Hematopoietic multipotent progenitor cell treated with erythropoietin and hydrocortisone succinate and interleukin-3 and kit ligand, for 6 days (in vitro differentiated cells): ENCODE measurements around the gene PCNX3.
A peak's percentile ranks its signal among the peaks of the same experiment; 100 is the strongest.

ENCODE experiments used
- DNase-seq: peaks from one replicate; pipeline ENCODE4 v3.0.0-alpha.2; 2015

The PCNX3 gene

DNA sequence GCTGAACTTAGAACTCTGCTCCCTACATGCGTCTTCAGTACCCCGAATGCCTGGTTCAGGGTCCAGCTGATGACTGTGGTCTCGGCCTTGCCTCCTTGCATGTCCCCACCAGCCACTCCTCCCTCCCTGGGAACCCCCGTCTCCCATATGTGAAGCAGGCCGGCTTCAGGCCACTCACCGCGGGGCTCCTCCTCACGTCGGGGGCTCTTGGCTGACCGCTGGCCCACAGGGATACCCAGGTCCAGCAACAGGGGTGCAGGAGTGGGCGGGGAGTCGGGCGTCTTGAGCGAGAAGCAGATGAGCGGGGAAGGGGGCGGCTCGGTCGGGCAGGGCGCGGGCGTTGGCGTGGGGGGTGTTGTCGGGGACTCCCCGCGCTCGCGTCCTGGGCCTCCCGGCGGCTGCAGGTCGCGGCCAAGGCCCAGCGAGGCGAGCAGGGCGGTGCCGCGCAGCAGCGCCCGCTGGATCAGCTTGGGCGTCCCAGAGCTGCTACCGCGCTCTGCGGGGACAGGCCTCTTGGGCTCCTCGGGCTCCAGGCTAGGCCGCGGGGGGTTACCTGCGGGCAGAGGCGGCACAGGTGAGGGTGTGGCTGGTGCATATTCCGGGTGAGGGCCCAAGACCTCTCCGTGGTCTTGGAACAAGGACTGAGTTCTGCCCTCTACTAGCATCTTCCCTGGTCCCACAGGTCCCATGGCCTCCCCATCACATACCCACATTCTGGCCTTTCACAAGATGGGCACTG lies 16.2 kb upstream of the PCNX3 start:
- DNase-seq: no peak

DNA sequence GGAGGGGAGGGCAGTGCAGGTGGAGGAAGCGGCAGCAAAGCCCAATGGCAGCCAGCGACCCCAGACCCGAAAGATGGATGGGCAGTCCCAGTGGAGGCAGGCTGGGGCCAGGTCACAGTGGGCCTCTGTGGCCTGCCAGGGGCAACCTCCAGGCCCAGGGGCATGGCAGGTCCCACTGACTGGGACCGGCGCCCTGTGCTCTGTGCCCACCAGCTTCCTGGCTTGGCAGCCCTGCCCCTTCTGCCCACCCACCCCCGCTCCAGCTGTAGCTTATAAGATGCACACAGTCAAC lies 15.7 kb upstream of the PCNX3 start:
- DNase-seq: no peak

DNA sequence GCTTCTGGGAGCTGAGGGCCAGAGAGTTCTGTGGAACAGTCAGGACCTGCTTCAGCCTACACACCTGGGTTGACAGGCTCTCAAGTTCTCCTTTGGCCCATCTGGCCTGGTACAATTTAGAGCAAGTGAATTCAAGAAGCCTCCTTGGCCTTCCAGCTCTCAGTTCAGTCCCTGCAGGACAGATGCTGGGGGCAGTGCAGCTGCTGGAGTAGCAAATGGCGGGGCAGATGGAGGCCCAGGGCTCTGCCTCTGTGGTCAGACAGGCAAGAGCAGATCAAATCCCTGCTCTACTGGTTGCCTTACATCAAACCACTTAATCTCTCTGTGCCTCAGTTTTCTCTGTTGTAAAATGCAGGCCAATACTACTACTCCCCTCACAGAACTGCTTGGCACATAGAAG lies 11.3 kb upstream of the PCNX3 start:
- DNase-seq: no peak

DNA sequence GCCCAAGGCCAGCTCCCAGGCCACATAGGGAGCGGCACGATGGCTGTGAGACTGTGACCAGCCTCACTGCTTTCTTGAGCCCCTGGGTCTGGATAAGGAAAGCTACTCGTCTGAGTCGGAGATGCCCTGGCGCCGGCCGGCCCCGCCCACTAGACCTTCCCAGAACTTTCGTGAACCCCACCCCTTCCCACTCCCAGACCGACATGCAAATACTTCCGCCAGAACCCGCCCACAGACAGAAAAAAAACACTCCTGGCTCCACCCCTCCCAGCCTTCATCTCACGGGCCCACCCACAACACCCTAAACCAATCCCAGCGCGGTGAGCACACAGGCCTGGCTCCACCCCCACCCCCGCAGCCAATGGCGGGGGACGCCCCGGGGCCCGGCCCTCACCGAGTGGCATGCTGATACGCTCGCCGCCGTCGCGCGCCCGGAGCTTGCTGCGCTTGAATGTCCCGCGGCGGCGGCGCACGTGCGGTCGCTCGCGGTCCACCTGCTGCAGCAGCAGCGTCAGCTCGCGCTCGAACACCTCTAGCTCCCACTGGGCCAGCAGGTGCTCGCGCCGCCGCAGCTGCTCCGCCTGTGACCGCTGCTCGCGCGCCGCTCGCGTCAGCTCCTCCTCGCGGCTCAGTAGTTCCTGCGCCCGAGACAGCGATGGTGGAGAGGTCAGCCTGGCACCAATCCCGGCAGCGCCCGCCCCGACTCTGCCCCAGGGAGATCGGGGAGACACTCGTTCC lies 8.5 kb upstream of the PCNX3 start:
- DNase-seq: peak; percentile 52

DNA sequence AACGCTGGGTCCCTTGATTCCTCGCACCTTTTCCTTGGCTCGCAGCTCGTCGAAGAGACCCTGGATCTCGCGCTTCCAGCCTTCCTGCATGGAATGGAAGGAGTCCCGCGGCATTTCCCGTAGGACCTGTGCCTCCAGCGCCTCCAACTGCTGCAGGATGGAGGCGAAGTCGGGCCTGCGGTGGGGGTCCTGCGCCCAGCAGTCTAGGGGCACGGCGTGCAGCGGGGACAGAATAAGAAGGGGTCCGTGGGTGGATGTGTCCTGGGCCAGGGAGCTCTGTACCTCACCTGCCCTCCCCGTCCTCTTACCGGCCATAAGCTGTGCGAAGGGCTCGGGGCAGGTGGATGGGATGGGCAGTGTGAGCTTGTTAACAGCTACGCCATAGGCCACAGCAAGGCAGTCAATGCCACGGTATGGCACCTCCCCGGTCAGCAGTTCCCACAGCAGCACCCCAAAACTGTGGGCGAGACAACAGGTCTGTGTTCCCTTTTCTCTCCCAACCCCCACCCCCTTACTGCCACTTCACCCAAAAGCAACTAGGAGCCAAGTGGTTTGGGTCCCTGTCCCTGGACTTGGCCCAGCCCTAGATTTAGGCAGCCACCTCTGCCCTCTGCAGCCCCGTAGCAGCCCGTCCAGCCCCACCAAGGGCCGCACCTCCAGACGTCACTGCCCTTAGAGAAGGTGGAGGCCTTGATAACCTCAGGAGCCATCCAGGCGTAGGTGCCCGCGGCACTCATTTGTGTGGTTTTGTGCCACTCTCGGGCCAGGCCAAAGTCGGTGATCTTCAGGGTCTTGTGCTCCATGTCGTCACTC lies 7.8 kb upstream of the PCNX3 start:
- no peak for DNase-seq

DNA sequence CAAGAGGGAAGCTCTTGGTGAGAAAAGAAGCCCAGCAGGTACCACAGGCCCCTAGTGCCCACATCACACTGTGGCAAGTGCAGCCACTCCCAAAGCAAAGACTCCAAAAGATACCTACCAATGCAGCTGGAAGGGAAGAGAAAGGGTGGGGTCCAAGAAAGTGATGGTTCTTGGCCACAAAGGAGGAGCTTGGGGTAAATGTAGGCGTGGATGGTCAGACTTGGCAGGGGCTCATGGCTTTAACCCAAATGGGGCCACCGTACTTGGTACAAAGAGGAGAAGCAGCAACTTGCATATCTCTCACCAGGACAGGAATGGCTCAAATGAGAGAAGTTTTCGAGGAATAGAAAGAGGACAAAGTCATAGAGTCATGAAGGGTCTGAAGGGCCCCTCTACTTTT lies 6.3 kb upstream of the PCNX3 start:
- DNase-seq: peak; percentile 83

DNA sequence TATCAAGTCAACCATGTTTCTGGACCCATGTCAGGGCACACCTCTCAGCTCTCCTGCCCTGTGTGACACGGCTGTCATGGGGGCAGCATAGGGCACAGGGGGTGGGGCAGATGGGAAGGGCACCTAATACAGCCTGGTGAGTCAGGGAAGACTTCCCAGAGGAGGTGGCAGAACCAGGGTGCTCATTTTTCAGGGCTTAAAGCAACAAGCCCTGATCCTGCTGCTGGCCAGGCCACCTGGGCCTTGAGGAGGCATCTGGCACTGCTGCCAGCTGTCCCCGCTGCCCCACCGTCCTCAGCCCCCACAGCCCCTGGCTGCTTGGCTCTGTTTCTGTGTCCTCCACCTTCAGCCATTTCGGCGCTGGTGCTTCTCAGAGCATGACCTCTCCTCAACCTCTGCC lies 5.9 kb upstream of the PCNX3 start:
- peak; percentile 56 for DNase-seq

DNA sequence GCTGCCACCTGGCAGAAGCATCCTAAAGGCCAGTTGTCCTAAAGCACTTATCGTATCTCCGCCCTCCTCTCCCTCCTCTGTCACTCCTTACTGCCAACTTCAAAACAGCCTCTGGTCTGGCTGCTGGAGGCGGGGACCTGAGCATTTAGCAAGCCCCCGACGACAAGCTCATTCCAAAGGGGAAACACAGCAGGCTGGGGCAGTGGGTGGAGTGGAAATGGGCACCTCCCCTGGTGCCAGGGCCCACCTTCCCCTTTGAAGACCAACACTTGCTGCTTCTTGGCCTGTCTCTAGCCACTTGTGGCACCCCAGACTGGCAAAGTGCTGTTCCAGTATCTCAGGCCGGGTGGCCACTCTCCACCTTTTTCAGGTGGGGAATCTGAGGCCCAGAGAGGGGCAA lies 5.2 kb upstream of the PCNX3 start:
- no peak for DNase-seq

DNA sequence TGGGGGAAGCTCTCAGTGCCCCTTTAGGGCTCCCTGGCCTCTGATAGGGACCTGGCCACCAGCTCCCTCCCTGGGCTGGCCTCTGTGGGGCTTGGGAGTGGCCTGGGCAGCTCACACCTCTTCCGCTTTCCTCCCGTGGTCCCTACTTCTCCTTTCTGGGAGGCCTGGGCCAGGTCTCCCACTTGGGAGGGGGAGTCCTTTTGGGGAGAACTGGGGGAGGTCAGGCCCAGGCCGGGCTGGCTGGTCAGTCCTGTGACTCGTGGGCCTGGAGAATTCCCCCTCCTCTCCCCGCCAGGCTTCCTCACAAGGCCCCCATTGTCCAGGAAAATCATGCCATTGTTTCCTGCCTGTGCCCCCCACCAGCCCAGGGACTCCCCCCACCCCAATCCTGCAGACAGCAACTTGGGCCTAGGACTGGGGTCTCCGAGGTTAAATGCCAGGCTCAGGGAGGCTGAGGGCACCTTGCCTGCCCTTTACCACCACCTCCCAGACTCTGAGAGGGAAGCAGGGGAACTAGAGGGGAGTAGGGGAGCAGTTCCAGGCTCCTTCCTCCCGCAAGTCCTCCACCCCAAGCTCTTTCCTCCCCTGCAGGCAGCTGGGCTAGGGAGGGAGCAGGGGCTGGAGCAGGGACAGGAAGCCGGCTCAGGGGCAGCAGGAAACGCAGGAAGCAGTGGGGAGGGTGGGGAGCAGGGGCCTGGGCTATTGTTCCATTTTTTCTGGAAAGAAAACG lies 4.4 kb upstream of the PCNX3 start:
- DNase-seq: peak; percentile 66

DNA sequence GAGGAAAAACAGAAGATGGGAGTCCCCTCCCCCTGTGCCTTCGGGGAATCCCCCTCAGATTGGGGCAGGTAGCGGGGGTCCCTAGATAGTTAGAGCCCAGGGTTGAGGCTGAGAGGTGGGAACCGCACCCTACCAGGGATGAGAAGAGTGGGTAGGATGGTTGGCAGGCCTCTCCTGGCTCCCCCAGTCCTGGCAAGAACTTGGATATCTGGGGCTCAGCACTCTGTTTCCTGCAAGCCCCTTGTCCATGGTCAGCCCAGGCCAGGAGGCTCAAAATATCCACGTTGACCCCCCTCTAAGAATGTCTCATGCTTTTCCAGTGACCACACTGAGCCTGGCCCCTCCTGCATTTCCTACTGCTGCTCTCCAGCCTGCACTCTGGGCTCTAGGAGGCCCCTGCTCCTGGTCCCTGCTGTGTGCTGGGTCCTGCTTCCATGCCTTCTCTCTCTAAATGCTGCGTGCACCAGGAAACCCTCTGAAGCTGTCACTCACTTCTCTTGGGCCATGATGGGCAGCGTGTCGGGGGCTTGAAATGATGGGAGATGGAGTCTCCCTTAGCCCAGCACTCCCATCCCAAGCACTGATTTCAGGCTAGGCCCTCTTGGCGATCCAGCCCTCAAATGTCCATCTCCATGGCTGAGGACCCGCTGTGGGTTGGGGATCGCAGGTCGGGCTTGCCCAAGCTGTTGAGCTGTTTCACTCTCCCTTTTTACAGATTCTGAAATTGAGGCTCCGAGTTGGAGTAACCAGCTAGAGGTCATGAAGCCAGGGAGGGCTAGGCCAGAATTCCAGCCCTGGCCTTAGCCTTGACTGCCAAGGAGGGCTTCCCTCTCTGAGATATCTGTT lies 3.6 kb upstream of the PCNX3 start:
- DNase-seq: no peak

DNA sequence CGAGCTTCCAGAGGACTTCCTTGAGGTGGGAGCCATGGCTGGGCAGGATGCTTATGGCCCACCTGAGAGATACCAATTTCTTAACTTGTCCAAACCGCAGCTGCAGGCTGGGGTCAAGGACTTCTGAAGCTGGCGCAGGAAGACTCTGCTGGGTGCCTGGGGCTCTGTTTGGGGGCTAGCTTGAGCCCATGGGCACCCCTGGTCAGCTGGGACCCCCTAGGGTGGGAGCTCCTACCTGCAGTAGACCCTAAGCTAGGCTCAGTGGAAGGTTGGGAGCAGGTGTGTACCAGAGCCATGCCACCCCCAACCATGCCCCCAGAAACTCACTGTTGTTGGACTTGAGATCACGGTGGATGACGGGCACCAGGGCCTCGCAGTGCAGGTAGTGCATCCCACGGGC lies 2.9 kb upstream of the PCNX3 start:
- DNase-seq: no peak

DNA sequence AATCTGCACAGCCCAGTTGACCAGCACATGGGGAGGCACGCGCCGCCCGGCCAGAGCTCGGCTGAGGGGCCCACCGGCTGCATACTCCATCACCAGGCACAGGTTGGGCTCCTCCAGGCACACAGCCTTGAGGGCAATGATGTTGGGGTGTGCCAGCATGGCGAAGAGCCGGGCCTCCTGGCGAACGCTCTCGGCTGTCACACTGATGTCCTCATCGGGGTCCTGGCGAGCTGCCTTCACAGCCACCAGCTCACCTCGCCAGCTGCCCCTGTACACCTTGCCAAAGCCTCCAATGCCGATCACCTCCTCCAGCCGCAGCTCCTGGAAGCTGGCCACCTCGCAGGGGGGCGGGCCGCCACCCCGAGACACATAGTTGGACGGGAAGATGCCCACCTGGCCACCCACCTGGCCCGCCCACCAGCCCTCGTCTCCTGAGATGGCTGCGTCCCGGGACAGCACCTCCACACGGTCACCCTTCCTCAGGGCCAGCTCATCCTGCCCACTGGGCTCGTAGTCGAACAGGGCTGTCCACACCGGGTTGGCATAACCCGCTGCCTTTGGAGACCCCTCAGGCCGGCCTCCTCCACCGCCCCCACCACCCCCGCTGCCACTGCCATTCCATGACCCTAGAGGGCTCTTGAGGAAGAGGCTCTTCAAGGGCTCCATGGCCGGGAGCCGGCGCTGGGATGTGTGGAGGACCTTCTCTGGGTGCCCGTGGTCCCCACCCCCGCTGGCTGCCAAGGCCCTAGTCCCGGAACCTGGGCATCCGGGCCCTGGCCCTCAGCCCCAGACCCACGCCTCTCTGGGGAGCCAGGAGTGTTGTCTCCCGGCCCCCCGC lies 2.3 kb upstream of the PCNX3 start:
- DNase-seq: peak; percentile 31

DNA sequence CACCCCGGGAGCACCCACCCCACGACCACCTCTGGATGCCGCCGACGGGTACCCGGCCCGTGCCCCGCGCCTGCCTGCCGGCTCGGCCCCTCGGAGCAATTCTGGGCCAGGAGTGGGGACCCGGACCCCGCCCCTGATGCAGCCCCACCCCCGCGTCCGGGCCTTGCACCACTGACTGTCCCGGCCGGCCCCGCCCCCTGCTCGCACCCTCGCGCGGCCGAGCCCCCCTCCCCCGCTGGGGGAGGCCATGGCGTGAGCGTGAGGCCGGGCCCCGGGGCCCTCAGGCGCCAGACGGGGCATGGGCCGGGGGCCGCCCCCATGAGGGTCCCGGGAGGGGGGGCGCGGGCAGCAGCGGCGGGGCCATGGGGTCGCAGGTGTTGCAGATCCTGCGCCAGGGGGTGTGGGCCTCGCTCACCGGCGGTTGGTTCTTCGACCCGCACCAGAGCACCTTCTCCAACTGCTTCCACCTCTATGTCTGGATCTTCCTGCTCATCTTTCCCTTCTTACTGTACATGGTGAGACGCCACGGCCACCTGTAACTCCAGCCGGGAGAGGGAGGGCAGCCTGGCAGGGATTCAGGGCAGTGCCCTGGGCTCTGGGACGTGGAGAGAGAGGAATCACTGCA lies 486 bp downstream of the PCNX3 start:
- peak; percentile 62 for DNase-seq

DNA sequence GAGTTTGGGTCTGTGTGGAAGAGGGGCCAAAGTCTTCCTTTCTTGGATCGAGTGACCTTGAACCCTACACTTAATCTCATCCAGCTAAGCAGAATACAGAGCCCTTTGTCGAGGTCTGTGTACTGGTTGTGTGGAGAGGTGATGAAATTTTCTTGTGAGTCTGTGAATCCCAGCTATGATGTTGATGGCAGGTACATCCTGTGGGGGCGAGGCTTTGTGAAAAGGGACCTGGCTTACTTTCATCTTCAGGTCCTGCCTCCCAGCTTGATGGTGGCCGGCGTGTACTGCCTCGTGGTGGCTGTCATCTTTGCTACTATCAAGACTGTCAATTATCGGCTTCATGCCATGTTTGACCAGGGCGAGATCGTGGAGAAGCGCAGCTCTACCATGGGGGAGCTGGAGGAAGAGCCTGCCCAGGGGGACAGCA lies 1.0 kb downstream of the PCNX3 start:
- DNase-seq: no peak

DNA sequence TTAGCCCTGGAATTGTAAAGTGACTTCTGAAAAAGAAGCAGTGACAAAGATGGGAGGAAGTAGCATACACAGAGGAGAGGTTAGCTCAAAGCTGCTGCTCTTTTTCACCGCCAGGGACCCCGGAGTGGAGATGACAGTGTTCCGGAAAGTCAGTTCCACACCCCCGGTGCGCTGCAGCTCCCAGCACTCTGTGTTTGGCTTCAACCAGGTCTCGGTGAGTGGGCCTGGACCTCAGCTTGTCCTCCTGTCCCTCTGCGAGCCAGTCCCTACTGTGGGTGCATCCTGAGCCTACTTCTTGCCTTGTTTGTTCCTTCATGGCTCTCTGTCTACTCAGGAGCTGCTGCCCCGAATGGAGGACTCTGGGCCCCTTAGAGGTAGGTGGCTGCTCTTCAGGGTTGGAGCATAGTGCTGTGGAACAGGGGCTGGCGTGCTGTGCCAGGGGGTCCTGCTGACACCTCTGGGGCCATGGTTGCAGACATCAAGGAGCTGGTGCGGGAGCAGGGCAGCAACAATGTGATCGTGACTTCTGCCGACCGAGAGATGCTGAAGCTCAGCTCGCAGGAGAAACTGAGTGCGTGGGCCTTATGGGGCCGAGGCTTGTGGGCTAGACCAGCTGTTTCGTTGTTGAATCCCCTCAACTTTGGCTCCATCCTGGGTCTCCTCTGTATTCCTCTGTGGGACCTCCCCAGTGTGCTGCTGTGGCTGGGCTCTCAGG lies 1.7 kb downstream of the PCNX3 start:
- DNase-seq: no peak

DNA sequence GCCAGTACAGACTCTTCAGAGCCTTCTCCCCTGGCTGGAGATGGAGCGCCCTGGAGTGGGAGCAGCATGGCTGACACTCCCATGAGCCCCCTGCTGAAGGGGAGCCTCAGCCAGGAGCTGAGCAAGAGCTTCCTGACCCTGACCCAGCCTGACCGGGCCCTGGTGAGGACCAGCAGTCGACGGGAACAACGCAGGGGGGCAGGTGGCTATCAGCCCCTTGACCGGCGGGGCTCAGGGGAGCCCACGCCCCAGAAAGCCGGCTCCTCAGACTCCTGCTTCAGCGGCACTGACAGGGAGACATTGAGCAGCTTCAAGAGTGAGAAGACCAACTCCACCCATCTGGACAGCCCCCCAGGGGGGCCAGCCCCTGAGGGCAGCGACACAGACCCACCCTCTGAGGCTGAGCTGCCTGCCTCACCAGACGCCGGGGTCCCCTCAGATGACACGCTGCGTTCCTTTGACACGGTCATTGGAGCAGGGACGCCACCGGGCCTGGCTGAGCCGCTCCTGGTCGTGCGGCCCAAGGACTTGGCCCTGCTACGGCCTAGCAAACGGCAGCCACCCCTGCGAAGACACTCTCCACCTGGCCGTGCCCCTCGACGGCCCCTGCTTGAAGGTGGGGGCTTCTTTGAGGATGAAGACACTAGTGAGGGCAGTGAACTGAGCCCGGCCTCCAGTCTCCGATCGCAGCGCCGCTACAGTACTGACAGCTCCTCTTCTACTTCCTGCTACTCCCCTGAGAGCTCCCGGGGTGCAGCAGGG lies 2.6 kb downstream of the PCNX3 start:
- DNase-seq: no peak

DNA sequence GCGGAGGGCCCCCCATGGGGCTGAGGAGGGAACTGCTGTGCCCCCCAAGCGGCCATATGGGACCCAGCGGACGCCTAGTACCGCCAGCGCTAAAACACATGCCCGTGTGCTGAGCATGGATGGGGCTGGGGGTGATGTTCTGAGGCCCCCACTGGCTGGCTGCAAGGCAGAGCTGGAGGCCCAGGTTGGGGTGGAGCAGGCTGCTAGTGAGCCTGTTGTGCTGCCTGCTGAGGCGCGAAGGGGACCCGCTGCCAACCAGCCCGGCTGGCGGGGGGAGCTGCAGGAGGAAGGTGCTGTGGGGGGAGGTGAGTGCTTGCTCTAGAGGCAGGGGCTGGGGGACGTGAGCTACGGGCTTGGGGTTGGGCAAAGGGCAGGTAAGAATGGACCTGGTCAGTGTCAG lies 3.2 kb downstream of the PCNX3 start:
- DNase-seq: no peak

DNA sequence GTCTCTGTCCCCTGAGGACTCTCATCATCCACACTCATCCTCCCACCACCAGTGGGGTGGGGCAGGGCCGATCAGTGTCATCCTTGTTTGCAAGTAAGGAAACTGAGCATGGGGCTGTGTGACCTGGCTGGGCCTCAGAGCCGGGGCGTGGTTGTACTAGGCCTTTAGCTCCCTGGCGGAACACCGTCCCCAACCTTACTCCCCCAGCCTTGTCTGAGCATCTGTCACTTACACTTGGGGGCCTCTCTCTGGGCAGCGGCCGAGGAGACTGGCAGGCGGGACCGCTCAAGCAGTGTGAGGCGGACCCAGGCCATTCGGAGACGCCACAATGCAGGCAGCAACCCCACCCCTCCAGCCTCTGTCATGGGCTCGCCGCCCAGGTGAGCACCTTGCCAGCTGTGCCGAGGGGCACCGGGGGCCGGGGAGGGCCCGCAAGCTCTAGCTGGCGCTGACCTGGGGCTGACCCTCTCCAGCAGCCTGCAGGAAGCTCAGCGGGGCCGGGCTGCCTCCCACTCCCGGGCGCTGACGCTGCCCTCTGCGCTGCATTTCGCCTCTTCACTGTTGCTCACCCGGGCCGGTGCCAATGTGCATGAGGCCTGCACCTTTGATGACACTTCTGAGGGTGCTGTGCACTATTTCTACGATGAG lies 3.8 kb downstream of the PCNX3 start:
- DNase-seq: no peak

DNA sequence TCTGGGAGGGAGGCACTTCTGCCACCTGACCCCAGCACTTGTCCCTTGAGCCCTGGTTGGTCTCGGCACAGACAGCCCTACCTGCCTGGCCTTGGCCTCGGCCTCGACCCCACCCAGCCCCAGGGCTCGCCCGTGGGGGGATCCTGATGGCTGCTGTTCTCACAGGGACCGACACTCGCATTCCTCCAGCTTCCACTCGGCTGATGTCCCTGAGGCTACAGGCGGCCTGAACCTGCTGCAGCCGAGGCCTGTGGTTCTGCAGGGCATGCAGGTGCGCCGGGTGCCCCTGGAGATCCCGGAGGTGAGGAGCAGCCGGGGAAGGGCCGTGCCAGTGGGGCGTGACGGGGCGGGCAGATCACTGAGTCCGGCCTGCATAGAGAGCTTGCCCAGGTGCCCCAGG lies 5.1 kb downstream of the PCNX3 start:
- no peak for DNase-seq
